Jurkat, Clone E6-1 (cell line): ENCODE results near the gene SMIM41.

Experiments used
- DNase-seq: peaks from one replicate; pipeline ENCODE4 v3.0.0-alpha.2; 2011; ENCODE audit warnings: low read depth, low spot score
- H3K4me3 ChIP-seq: 2 replicates; pipeline ENCODE4 v1.5.1; 2011; ENCODE audit warnings: mild to moderate bottlenecking, low read length, control low read depth, moderate library complexity

Gene SMIM41

GRCh38 chr12:52049688-52050087, 29.8 kb upstream of the SMIM41 start:
- no peak for DNase-seq
- H3K4me3 ChIP-seq: no peak overlapping the region

- peak overlapping the region; percentile 58 for H3K4me3 ChIP-seq
- no peak for DNase-seq
These were observed 29.3 kb upstream of the SMIM41 start for GRCh38 chr12:52050116-52050757.

- DNase-seq: peak; percentile 88
- H3K4me3 ChIP-seq: peak within 1 kb of the TSS; percentile 73
These were observed 28.6 kb upstream of the SMIM41 start, which contains the start of gene NR4A1 for GRCh38 chr12:52050758-52051541. Gene NR4A1, plus strand, starts transcription at chr12:52051442. Its CDS starts 2,887 bp downstream, at chr12:52054329.

- H3K4me3 ChIP-seq: peak overlapping the region; percentile 73
- DNase-seq: peak; percentile 69
These were observed 26.9 kb upstream of the SMIM41 start for GRCh38 chr12:52052468-52053186.

GRCh38 chr12:52053536-52054209, 25.8 kb upstream of the SMIM41 start:
- no peak overlapping the region for H3K4me3 ChIP-seq
- no peak for DNase-seq

- DNase-seq: no peak
- H3K4me3 ChIP-seq: no peak overlapping the region
These were observed 25.2 kb upstream of the SMIM41 start for GRCh38 chr12:52054231-52054832.

GRCh38 chr12:52054833-52055730, 24.4 kb upstream of the SMIM41 start:
- no peak for DNase-seq
- no peak overlapping the region for H3K4me3 ChIP-seq

GRCh38 chr12:52055731-52056711, 23.5 kb upstream of the SMIM41 start:
- DNase-seq: no peak
- H3K4me3 ChIP-seq: no peak overlapping the region

- no peak for DNase-seq
- H3K4me3 ChIP-seq: no peak overlapping the region
These were observed 22.5 kb upstream of the SMIM41 start for GRCh38 chr12:52056801-52057637.

GRCh38 chr12:52057638-52058576, 21.6 kb upstream of the SMIM41 start:
- no peak overlapping the region for H3K4me3 ChIP-seq
- no peak for DNase-seq

GRCh38 chr12:52058631-52059361, 20.7 kb upstream of the SMIM41 start:
- no peak for DNase-seq

GRCh38 chr12:52059582-52060497, 19.7 kb upstream of the SMIM41 start:
- no peak overlapping the region for H3K4me3 ChIP-seq
- DNase-seq: no peak

More at GRCh38 chr12:52058631-52059361, 20.7 kb upstream of the SMIM41 start:
- H3K4me3 ChIP-seq: no peak overlapping the region

- no peak overlapping the region for H3K4me3 ChIP-seq
- no peak for DNase-seq
These were observed 18.9 kb upstream of the SMIM41 start for GRCh38 chr12:52060498-52061177.
